ENCODE measurements around the gene NENF.

Gene NENF

GRCh38 chr1:212482637-212483441, 50.1 kb downstream of the NENF start:
- DNase-seq = no peak

- DNase-seq = no peak
Measured at GRCh38 chr1:212484701-212485570, 52.2 kb downstream of the NENF start.

GRCh38 chr1:212485571-212485912, 52.8 kb downstream of the NENF start:
- DNase-seq = no peak

GRCh38 chr1:212485913-212486618, 53.3 kb downstream of the NENF start:
- DNase-seq = peak; percentile 19

GRCh38 chr1:212486619-212486975, 53.9 kb downstream of the NENF start:
- DNase-seq = no peak

GRCh38 chr1:212487286-212487685, 54.6 kb downstream of the NENF start:
- no peak for DNase-seq

- no peak for DNase-seq
Measured at GRCh38 chr1:212487774-212488435, 55.2 kb downstream of the NENF start.

GRCh38 chr1:212488436-212489283, 55.9 kb downstream of the NENF start:
- no peak for DNase-seq

- no peak for DNase-seq
Measured at GRCh38 chr1:212489284-212489859, 56.7 kb downstream of the NENF start.

- no peak for DNase-seq
Measured at GRCh38 chr1:212490276-212490675, 57.6 kb downstream of the NENF start.

- DNase-seq = no peak
Measured at GRCh38 chr1:212491454-212491853, 58.7 kb downstream of the NENF start.
